ENCODE results near the gene PARD3.

GRCh38 chr10:34844448-34844847 is 29.4 kb upstream of the PARD3 start:
- no peak for TF ChIP-seq EZH2 (IDR thresholded peaks at IDR 0.05; ENCODE audit: insufficient read depth, poor library complexity, severe bottlenecking)
- TF ChIP-seq EZH2phosphoT487 (IDR thresholded peaks at IDR 0.05; ENCODE audit: insufficient read depth, low read depth), result no peak
